Gastrocnemius medialis (tissue), 4 donors: ENCODE data around the gene TBL1XR1.

Experiments
- CTCF ChIP-seq, 5 experiments: fragments of 450-650 bp in 3 of 5; fragments of 200-600 bp in 2 of 5; sonication (generic) in 2 of 5; IDR thresholded peaks in 4 of 5; conservative IDR thresholded peaks in 1 of 5; 1 replicate in 4 of 5; 2 replicates in 1 of 5; pipeline ENCODE4 v1.5.1; 2016 to 2019; ENCODE audit warnings: antibody characterized with exemption in 5 of 5, mild to moderate bottlenecking in 3 of 5, moderate library complexity in 3 of 5
- POLR2A ChIP-seq, 2 donors: fragments of 450-650 bp; IDR thresholded peaks; one replicate each; pipeline ENCODE4 v1.6.1; 2017; ENCODE audit warnings: antibody characterized with exemption in 2 of 2, mild to moderate bottlenecking in 2 of 2, moderate library complexity in 2 of 2

- TF ChIP-seq POLR2A (IDR thresholded peaks at IDR 0.05) (no peak), CTCF (IDR thresholded peaks at IDR 0.05 in 4 of 5, conservative IDR thresholded peaks at IDR 0.05 in 1 of 5) (no peak)
Observed at GRCh38 chr3:177089110-177089509, 108.2 kb downstream of the TBL1XR1 start.
